Esophagus squamous epithelium (tissue), 4 donors: ENCODE data around the gene ESPNL.

Source experiments
- CTCF ChIP-seq, 6 experiments: fragments of 450-650 bp in 4 of 6; fragments of 200-600 bp in 2 of 6; sonication (generic) in 2 of 6; IDR thresholded peaks; one replicate each; pipeline ENCODE4 v1.5.1; 2016 to 2019; ENCODE audit warnings: antibody characterized with exemption in 6 of 6, mild to moderate bottlenecking in 4 of 6, moderate library complexity in 4 of 6
- POLR2A ChIP-seq, 4 donors: fragments of 450-650 bp; IDR thresholded peaks; one replicate each; pipeline ENCODE4 v1.6.1; 2017; ENCODE audit warnings: antibody characterized with exemption in 4 of 4, mild to moderate bottlenecking in 4 of 4, moderate library complexity in 3 of 4

GRCh38 chr2:238106698-238107524 lies 6.8 kb downstream of the ESPNL start:
- TF ChIP-seq CTCF (IDR thresholded peaks at IDR 0.05) (peak in 2 of 6 experiments; percentile 10 to 12), POLR2A (IDR thresholded peaks at IDR 0.05) (no peak)
